HAP-1 (cell line): ENCODE results near the gene EPHA10.
A peak's percentile ranks its signal among the peaks of the same experiment; 100 is the strongest.
"Not testable (repeated sequence)": the region's sequence is repeated elsewhere in the genome, so short reads cannot be mapped to it uniquely, and the experiment has no call there.

Experiments
- DNase-seq, 2 experiments: peaks; one replicate each; pipeline ENCODE4 v3.0.0-alpha.2; 2016 to 2020; ENCODE audit warnings: low spot score in 2 of 2
- H3K27me3 ChIP-seq: fragments of 250-450 bp; sonication (Bioruptor Pico); 2 replicates; pipeline ENCODE4 v1.5.1; 2020; ENCODE audit warnings: low read depth, mild to moderate bottlenecking, moderate library complexity
- H3K36me3 ChIP-seq: fragments of 250-450 bp; sonication (Bioruptor Pico); replicated peaks from 2 replicates; pipeline ENCODE4 v1.5.1; 2020; ENCODE audit warnings: mild to moderate bottlenecking
- H3K4me1 ChIP-seq: fragments of 250-450 bp; sonication (Bioruptor Pico); 2 replicates; pipeline ENCODE4 v1.5.1; 2020; ENCODE audit warnings: mild to moderate bottlenecking
- H3K4me3 ChIP-seq: fragments of 250-450 bp; sonication (Bioruptor Pico); 2 replicates; pipeline ENCODE4 v1.5.1; 2020; ENCODE audit warnings: mild to moderate bottlenecking, moderate library complexity
- H3K9me3 ChIP-seq: fragments of 250-450 bp; sonication (Bioruptor Pico); 2 replicates; pipeline ENCODE4 v1.5.1; 2020; ENCODE audit warnings: mild to moderate bottlenecking, moderate library complexity
- in situ Hi-C: fragments of 300-500 bp; cut with MboI; formaldehyde crosslinking; loops from 3 replicates; pipeline ENCODE4 v1.14.3; 2020; ENCODE audit warnings: low sequenced_read_pairs, inconsistent platforms, mixed read lengths

The EPHA10 gene

GRCh38 chr1:37701051-37701450 is 63.9 kb downstream of the EPHA10 start:
- H3K36me3 ChIP-seq: peaks cover 89% of the 10 kb centered on the region
- in situ Hi-C loops: no loop called here

GRCh38 chr1:37699147-37699546 is 65.8 kb downstream of the EPHA10 start:
- Histone ChIP-seq H3K9me3 (no peaks in the 10 kb centered on the region), H3K27me3 (no peaks in the 10 kb centered on the region), H3K4me3 (no peak overlapping the region), H3K36me3 (peaks cover 94% of the 10 kb centered on the region), H3K4me1 (no peaks in the 10 kb centered on the region)
- no peak for DNase-seq
- in situ Hi-C loops: no loop called here

More at GRCh38 chr1:37701051-37701450, 63.9 kb downstream of the EPHA10 start:
- no peak for DNase-seq
- Histone ChIP-seq H3K4me3 (no peak overlapping the region), H3K4me1 (no peaks in the 10 kb centered on the region), H3K9me3 (no peaks in the 10 kb centered on the region), H3K27me3 (no peaks in the 10 kb centered on the region)

GRCh38 chr1:37697737-37698136 is 67.2 kb downstream of the EPHA10 start:
- Histone ChIP-seq H3K4me3 (no peak overlapping the region), H3K9me3 (no peaks in the 10 kb centered on the region), H3K27me3 (no peaks in the 10 kb centered on the region), H3K4me1 (peaks cover 6% of the 10 kb centered on the region), H3K36me3 (peaks cover 86% of the 10 kb centered on the region)
- DNase-seq: no peak
- in situ Hi-C loops: no loop called here

- H3K36me3 ChIP-seq: peaks cover 80% of the 10 kb centered on the region
- no peak overlapping the region for H3K4me3 ChIP-seq
- DNase-seq: no peak
- in situ Hi-C loops: no loop called here
- H3K4me1 ChIP-seq: peaks cover 6% of the 10 kb centered on the region
- H3K9me3 ChIP-seq: no peaks in the 10 kb centered on the region
- H3K27me3 ChIP-seq: no peaks in the 10 kb centered on the region
Observed at GRCh38 chr1:37697090-37697489, 67.8 kb downstream of the EPHA10 start.

GRCh38 chr1:37692834-37693175 is 72.1 kb downstream of the EPHA10 start:
- peaks cover 50% of the 10 kb centered on the region for H3K36me3 ChIP-seq

GRCh38 chr1:37692078-37692833 is 72.7 kb downstream of the EPHA10 start, which contains the start of gene CDCA8:
Gene CDCA8 (plus strand): TSS chr1:37692516. CDS start chr1:37692691, 175 bp downstream.
- H3K36me3 ChIP-seq: peaks cover 48% of the 10 kb centered on the region
- peak; percentile 97 to 99 for DNase-seq

More at GRCh38 chr1:37692834-37693175, 72.1 kb downstream of the EPHA10 start:
- peak in 1 of 2 experiments; percentile 21 for DNase-seq
- no peaks in the 10 kb centered on the region for H3K27me3 ChIP-seq
- H3K4me1 ChIP-seq: peaks cover 6% of the 10 kb centered on the region
- H3K9me3 ChIP-seq: no peaks in the 10 kb centered on the region
- peak overlapping the region; percentile 99 for H3K4me3 ChIP-seq
- in situ Hi-C loops: no loop called here

GRCh38 chr1:37691497-37692077 is 73.3 kb downstream of the EPHA10 start:
- Histone ChIP-seq H3K4me1 (peaks cover 6% of the 10 kb centered on the region), H3K27me3 (no peaks in the 10 kb centered on the region), H3K4me3 (peak overlapping the region; percentile 99), H3K36me3 (peaks cover 45% of the 10 kb centered on the region), H3K9me3 (no peaks in the 10 kb centered on the region)
- peak in 1 of 2 experiments; percentile 54 for DNase-seq
- in situ Hi-C loops: no loop called here

More at GRCh38 chr1:37692078-37692833, 72.7 kb downstream of the EPHA10 start, which contains the start of gene CDCA8:
- Histone ChIP-seq H3K4me1 (peaks cover 6% of the 10 kb centered on the region), H3K27me3 (no peaks in the 10 kb centered on the region), H3K9me3 (no peaks in the 10 kb centered on the region), H3K4me3 (peak within 1 kb of the TSS; percentile 99)
- in situ Hi-C loops: no loop called here

- no peak for DNase-seq
Observed at GRCh38 chr1:37688926-37689325, 76.0 kb downstream of the EPHA10 start.

GRCh38 chr1:37687764-37688163 is 77.2 kb downstream of the EPHA10 start:
- H3K27me3 ChIP-seq, H3K4me3 ChIP-seq, in situ Hi-C loops, H3K4me1 ChIP-seq, DNase-seq, H3K9me3 ChIP-seq: not testable (repeated sequence)
- H3K36me3 ChIP-seq: peaks cover 47% of the 10 kb centered on the region

More at GRCh38 chr1:37688926-37689325, 76.0 kb downstream of the EPHA10 start:
- Histone ChIP-seq H3K4me1 (peaks cover 6% of the 10 kb centered on the region), H3K9me3 (no peaks in the 10 kb centered on the region), H3K27me3 (no peaks in the 10 kb centered on the region), H3K4me3 (peak overlapping the region; percentile 99), H3K36me3 (peaks cover 39% of the 10 kb centered on the region)
- in situ Hi-C loops: no loop called here

- no peaks in the 10 kb centered on the region; the same call in 1 of the 2 replicates for H3K4me1 ChIP-seq
- H3K9me3 ChIP-seq: no peaks in the 10 kb centered on the region
- H3K36me3 ChIP-seq: peaks cover 64% of the 10 kb centered on the region
- no peak for DNase-seq
- in situ Hi-C loops: no loop called here
- H3K27me3 ChIP-seq: no peaks in the 10 kb centered on the region
- no peak overlapping the region for H3K4me3 ChIP-seq
Observed at GRCh38 chr1:37685722-37686121, 79.2 kb downstream of the EPHA10 start.

- in situ Hi-C loops: loop anchor here (5.0 kb wide), 1 partner anchor 87 kb away; the partner anchor contains the start of gene GNL2
- H3K27me3 ChIP-seq, DNase-seq, H3K9me3 ChIP-seq, H3K4me1 ChIP-seq, H3K4me3 ChIP-seq: not testable (repeated sequence)
- H3K36me3 ChIP-seq: peaks cover 64% of the 10 kb centered on the region
Observed at GRCh38 chr1:37684182-37684581, 80.7 kb downstream of the EPHA10 start.

- peak; percentile 41 to 81 for DNase-seq
- Histone ChIP-seq H3K27me3 (no peaks in the 10 kb centered on the region), H3K4me3 (no peak overlapping the region), H3K9me3 (no peaks in the 10 kb centered on the region), H3K36me3 (peaks cover 52% of the 10 kb centered on the region), H3K4me1 (no peaks in the 10 kb centered on the region)
- in situ Hi-C loops: loop anchor here (5.0 kb wide), 1 partner anchor 85 kb away; the partner anchor contains the start of gene GNL2
Observed at GRCh38 chr1:37682334-37682987, 82.5 kb downstream of the EPHA10 start.

- H3K9me3 ChIP-seq: no peaks in the 10 kb centered on the region
- H3K4me1 ChIP-seq: no peaks in the 10 kb centered on the region
- H3K27me3 ChIP-seq: no peaks in the 10 kb centered on the region
- in situ Hi-C loops: loop anchor here (5.0 kb wide), 1 partner anchor 84 kb away; the partner anchor contains the start of gene GNL2
- H3K36me3 ChIP-seq: peaks cover 41% of the 10 kb centered on the region
- no peak for DNase-seq
- H3K4me3 ChIP-seq: no peak overlapping the region
Observed at GRCh38 chr1:37680933-37681332, 84.0 kb downstream of the EPHA10 start.
